SKM-1 (cell line): Measurements from ENCODE around the gene HAUS8.

ENCODE experiments used
- DNase-seq: peaks from one replicate; lab custom pipeline; 2025; ENCODE audit not compliant: unreplicated experiment; lab: John Stamatoyannopoulos, UW

Gene HAUS8

DNA sequence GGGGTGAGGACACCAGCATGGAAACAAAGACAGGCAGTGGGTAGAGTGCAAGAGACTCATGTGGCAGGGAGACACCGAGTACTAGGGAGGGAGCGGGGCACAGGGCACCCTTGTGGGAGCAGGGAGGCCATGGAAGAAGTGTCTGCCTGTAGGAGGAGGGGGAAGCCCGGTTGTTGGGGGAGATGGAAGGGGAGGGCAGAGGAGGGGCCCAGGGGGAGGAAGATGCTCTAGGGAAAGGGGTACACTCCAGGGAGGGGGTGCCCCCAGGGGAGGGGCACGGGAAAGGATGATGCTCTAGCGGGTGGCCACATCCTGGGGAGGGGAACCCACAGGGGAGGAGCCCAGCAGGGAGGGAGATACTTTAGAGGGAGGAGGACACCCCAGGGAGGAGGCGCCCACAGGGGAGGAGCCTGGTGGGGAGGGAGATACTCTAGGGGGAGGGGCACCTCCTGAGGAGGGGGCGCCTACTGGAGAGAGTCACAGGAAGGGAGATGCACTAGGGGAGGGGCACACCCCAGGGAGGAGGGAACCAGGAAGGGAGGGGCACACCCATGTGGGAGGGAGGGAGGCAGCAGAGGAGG is 73.6 kb downstream of the HAUS8 start:
- no peak for DNase-seq
